GM18951 (cell line): ENCODE data around the gene SRGAP3.

Experiments
- POLR2A ChIP-seq: IDR thresholded peaks from 4 replicates; pipeline ENCODE4 v1.6.1; 2011; ENCODE audit warnings: mild to moderate bottlenecking; ENCODE audit not compliant: insufficient read length, insufficient read depth; ENCODE audit errors: extremely low read depth
- in situ Hi-C: fragments of 300-500 bp; cut with MboI; formaldehyde crosslinking; loops from one replicate; pipeline ENCODE4 v1.12.0; 2022; ENCODE audit warnings: low sequenced_read_pairs, mixed read lengths, inconsistent platforms; ENCODE audit not compliant: unreplicated experiment

Gene SRGAP3

GRCh38 chr3:9142362-9142761 is 107.1 kb downstream of the SRGAP3 start:
- TF ChIP-seq POLR2A: no peak
- in situ Hi-C loops: no loop called here

GRCh38 chr3:9141928-9142289 is 107.5 kb downstream of the SRGAP3 start:
- in situ Hi-C loops: no loop called here
- TF ChIP-seq POLR2A: no peak

- in situ Hi-C loops: no loop called here
- TF ChIP-seq POLR2A: no peak
These were observed 110.1 kb downstream of the SRGAP3 start for GRCh38 chr3:9139366-9139765.

GRCh38 chr3:9137676-9138075 is 111.8 kb downstream of the SRGAP3 start:
- no peak for TF ChIP-seq POLR2A
- in situ Hi-C loops: no loop called here

- TF ChIP-seq POLR2A: no peak
- in situ Hi-C loops: no loop called here
These were observed 112.5 kb downstream of the SRGAP3 start for GRCh38 chr3:9136746-9137465.

- in situ Hi-C loops: no loop called here
- TF ChIP-seq POLR2A: no peak
These were observed 113.4 kb downstream of the SRGAP3 start for GRCh38 chr3:9135930-9136525.

- TF ChIP-seq POLR2A: no peak
- in situ Hi-C loops: no loop called here
These were observed 113.9 kb downstream of the SRGAP3 start for GRCh38 chr3:9135526-9135925.

GRCh38 chr3:9133656-9134055 is 115.8 kb downstream of the SRGAP3 start:
- in situ Hi-C loops: no loop called here
- TF ChIP-seq POLR2A: no peak

GRCh38 chr3:9130345-9131305 is 118.8 kb downstream of the SRGAP3 start:
- no peak for TF ChIP-seq POLR2A

GRCh38 chr3:9129365-9129764 is 120.1 kb downstream of the SRGAP3 start:
- in situ Hi-C loops: no loop called here
- TF ChIP-seq POLR2A: no peak

More at GRCh38 chr3:9130345-9131305, 118.8 kb downstream of the SRGAP3 start:
- in situ Hi-C loops: no loop called here

- TF ChIP-seq POLR2A: no peak
- in situ Hi-C loops: no loop called here
These were observed 124.0 kb downstream of the SRGAP3 start for GRCh38 chr3:9125278-9125951.

GRCh38 chr3:9124730-9125129 is 124.7 kb downstream of the SRGAP3 start:
- in situ Hi-C loops: no loop called here
- TF ChIP-seq POLR2A: no peak

- in situ Hi-C loops: no loop called here
- no peak for TF ChIP-seq POLR2A
These were observed 125.6 kb downstream of the SRGAP3 start for GRCh38 chr3:9123840-9124239.
